Daoy (cell line): ENCODE results near the gene NCBP1. TPM values are rescaled to one million over a fixed set of nuclear protein-coding genes. Genes with fewer than 3 reads are reported as not detected.

Experiments
- DNase-seq: peaks from one replicate; pipeline ENCODE4 v3.0.0-alpha.2; 2015; ENCODE audit warnings: low read depth
- total RNA-seq: library from RNA; depleted of rRNA; stranded (reverse); fragments of >200 nt; shearing (Covaris generic); gene quantifications from 2 replicates; pipeline ENCODE4 v1.2.3, GENCODE V29; 2014

NCBP1 gene
- total RNA-seq, 1 experiment from 2014 or later = 83.8 TPM

- DNase-seq = no peak
Measured at GRCh38 chr9:97623946-97624345, 9.7 kb upstream of the NCBP1 start.

GRCh38 chr9:97625620-97626019 lies 8.0 kb upstream of the NCBP1 start:
- DNase-seq = no peak

- no peak for DNase-seq
Measured at GRCh38 chr9:97627624-97628023, 6.0 kb upstream of the NCBP1 start.

GRCh38 chr9:97628668-97629067 lies 5.0 kb upstream of the NCBP1 start:
- DNase-seq = peak; percentile 10

- DNase-seq = no peak
Measured at GRCh38 chr9:97629156-97629555, 4.5 kb upstream of the NCBP1 start.

GRCh38 chr9:97630591-97630990 lies 3.0 kb upstream of the NCBP1 start:
- DNase-seq = no peak

- DNase-seq = peak; percentile 65
Measured at GRCh38 chr9:97632248-97632984, 1.2 kb upstream of the NCBP1 start.

GRCh38 chr9:97633859-97634490 lies 354 bp downstream of the NCBP1 start:
- peak; percentile 7 for DNase-seq

GRCh38 chr9:97635026-97635425 lies 1.4 kb downstream of the NCBP1 start:
- no peak for DNase-seq

- no peak for DNase-seq
Measured at GRCh38 chr9:97636903-97637302, 3.3 kb downstream of the NCBP1 start.

GRCh38 chr9:97638666-97639065 lies 5.0 kb downstream of the NCBP1 start:
- no peak for DNase-seq

GRCh38 chr9:97640325-97640724 lies 6.7 kb downstream of the NCBP1 start:
- DNase-seq = no peak

GRCh38 chr9:97645720-97646119 lies 12.1 kb downstream of the NCBP1 start:
- DNase-seq = no peak

- DNase-seq = no peak
Measured at GRCh38 chr9:97647996-97648395, 14.4 kb downstream of the NCBP1 start.

GRCh38 chr9:97651646-97652045 lies 18.0 kb downstream of the NCBP1 start:
- DNase-seq = no peak

GRCh38 chr9:97658707-97659106 lies 25.1 kb downstream of the NCBP1 start:
- DNase-seq = no peak

GRCh38 chr9:97659771-97660170 lies 26.1 kb downstream of the NCBP1 start:
- no peak for DNase-seq

GRCh38 chr9:97660340-97660739 lies 26.7 kb downstream of the NCBP1 start:
- DNase-seq = no peak

GRCh38 chr9:97660847-97661246 lies 27.2 kb downstream of the NCBP1 start:
- DNase-seq = no peak

- no peak for DNase-seq
Measured at GRCh38 chr9:97665742-97666141, 32.1 kb downstream of the NCBP1 start.

- no peak for DNase-seq
Measured at GRCh38 chr9:97666907-97667686, 33.5 kb downstream of the NCBP1 start.

GRCh38 chr9:97668485-97668884 lies 34.9 kb downstream of the NCBP1 start:
- no peak for DNase-seq

GRCh38 chr9:97670586-97670985 lies 37.0 kb downstream of the NCBP1 start:
- DNase-seq = no peak
